Measurements from ENCODE around the gene CUL7.

DNA sequence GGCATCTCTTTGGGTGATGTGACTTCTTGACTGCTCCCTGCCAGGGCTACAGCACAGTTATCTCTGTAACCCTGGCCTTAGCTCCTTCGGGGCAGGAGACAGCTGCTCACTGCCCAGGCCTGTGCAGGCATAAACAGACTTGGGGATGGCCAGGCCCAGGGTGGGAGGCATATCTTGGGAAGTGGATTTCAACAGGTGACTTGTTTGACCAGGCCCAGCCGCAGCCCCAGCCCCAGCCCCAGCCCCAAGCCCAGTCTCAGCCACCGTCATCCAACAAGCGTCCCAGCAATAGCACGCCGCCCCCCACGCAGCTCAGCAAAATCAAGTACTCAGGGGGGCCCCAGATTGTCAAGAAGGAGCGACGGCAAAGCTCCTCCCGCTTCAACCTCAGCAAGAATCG is 47.4 kb downstream of the CUL7 start:
- TF ChIP-seq CTCF (IDR thresholded peaks at IDR 0.05; ENCODE audit: insufficient read depth, low read length) (no peak), POLR2AphosphoS5 (IDR thresholded peaks at IDR 0.05; ENCODE audit: low read depth) (no peak)

Data from HL-60 (cell line).